Ectodermal cell (in vitro differentiated cells): Measurements from ENCODE around the gene MBNL2.

Experiments used
- H3K27ac ChIP-seq: 2 replicates; pipeline ENCODE4 v1.7.0; 2013; ENCODE audit warnings: mild to moderate bottlenecking, low read depth, low read length; ENCODE audit not compliant: insufficient read depth, poor library complexity, severe bottlenecking
- H3K27me3 ChIP-seq: 2 replicates; pipeline ENCODE4 v1.7.0; 2013; ENCODE audit warnings: mild to moderate bottlenecking, low read length; ENCODE audit not compliant: insufficient read depth, control insufficient read depth, poor library complexity, severe bottlenecking
- H3K36me3 ChIP-seq: one replicate; pipeline ENCODE4 v1.7.0; 2013; ENCODE audit warnings: low read length; ENCODE audit not compliant: control insufficient read depth, insufficient read depth
- H3K4me1 ChIP-seq: one replicate; pipeline ENCODE4 v1.7.0; 2013; ENCODE audit warnings: low read length; ENCODE audit not compliant: control insufficient read depth, insufficient read depth
- H3K4me3 ChIP-seq: 2 replicates; pipeline ENCODE4 v1.7.0; 2013; ENCODE audit warnings: low read depth, low read length, control low read depth; ENCODE audit not compliant: insufficient read depth
- H3K9me3 ChIP-seq: 2 replicates; pipeline ENCODE4 v1.7.0; 2013; ENCODE audit warnings: mild to moderate bottlenecking, low read length, moderate library complexity; ENCODE audit not compliant: control insufficient read depth
- WGBS, 2 experiments: methylation state at CpG; one replicate each; pipeline ENCODE4 v1.1.7; 2013; ENCODE audit warnings: missing lambda C conversion rate in 2 of 2; 5-methylcytosine and 5-hydroxymethylcytosine counted together

Gene MBNL2

GRCh38 chr13:97240788-97241734 lies 18.9 kb downstream of the MBNL2 start:
- H3K4me3 ChIP-seq: no peak overlapping the region
- H3K27ac ChIP-seq: no peak overlapping the region
- H3K27me3 ChIP-seq: no peaks in the 10 kb centered on the region
- 86 to 87% methylated on average over 8 of the region's 8 CpGs for WGBS, 2 experiments
- no peaks in the 10 kb centered on the region for H3K9me3 ChIP-seq
- H3K36me3 ChIP-seq: no peaks in the 10 kb centered on the region
- peaks cover 2% of the 10 kb centered on the region for H3K4me1 ChIP-seq

GRCh38 chr13:97241761-97242160 lies 19.6 kb downstream of the MBNL2 start:
- Histone ChIP-seq H3K27ac (no peak overlapping the region), H3K27me3 (no peaks in the 10 kb centered on the region), H3K36me3 (no peaks in the 10 kb centered on the region), H3K4me3 (no peak overlapping the region), H3K4me1 (peaks cover 2% of the 10 kb centered on the region), H3K9me3 (no peaks in the 10 kb centered on the region)
- 96 to 98% methylated on average over 5 of the region's 5 CpGs for WGBS, 2 experiments

- Histone ChIP-seq H3K27ac (no peak overlapping the region), H3K9me3 (no peaks in the 10 kb centered on the region)
Measured at GRCh38 chr13:97242755-97243497, 20.8 kb downstream of the MBNL2 start.

GRCh38 chr13:97243915-97244781 lies 22.0 kb downstream of the MBNL2 start:
- Histone ChIP-seq H3K27me3 (no peaks in the 10 kb centered on the region), H3K4me3 (no peak overlapping the region), H3K27ac (no peak overlapping the region), H3K9me3 (no peaks in the 10 kb centered on the region), H3K4me1 (peaks cover 2% of the 10 kb centered on the region), H3K36me3 (no peaks in the 10 kb centered on the region)
- 88 to 92% methylated on average over 8 of the region's 8 CpGs for WGBS, 2 experiments

More at GRCh38 chr13:97242755-97243497, 20.8 kb downstream of the MBNL2 start:
- H3K4me1 ChIP-seq: peaks cover 2% of the 10 kb centered on the region
- no peaks in the 10 kb centered on the region for H3K36me3 ChIP-seq
- no peak overlapping the region for H3K4me3 ChIP-seq
- no peaks in the 10 kb centered on the region for H3K27me3 ChIP-seq
- WGBS, 2 experiments: 92 to 96% methylated on average over 13 of the region's 13 CpGs

- no peak overlapping the region for H3K27ac ChIP-seq
- no peaks in the 10 kb centered on the region for H3K9me3 ChIP-seq
- H3K4me3 ChIP-seq: no peak overlapping the region
- peaks cover 2% of the 10 kb centered on the region for H3K4me1 ChIP-seq
- H3K36me3 ChIP-seq: no peaks in the 10 kb centered on the region
- H3K27me3 ChIP-seq: no peaks in the 10 kb centered on the region
Measured at GRCh38 chr13:97245011-97245410, 22.9 kb downstream of the MBNL2 start.

GRCh38 chr13:97246596-97247158 lies 24.5 kb downstream of the MBNL2 start:
- Histone ChIP-seq H3K36me3 (no peaks in the 10 kb centered on the region), H3K27me3 (no peaks in the 10 kb centered on the region), H3K4me3 (no peak overlapping the region), H3K4me1 (peaks cover 2% of the 10 kb centered on the region), H3K27ac (no peak overlapping the region), H3K9me3 (no peaks in the 10 kb centered on the region)
- WGBS, 2 experiments: 95 to 96% methylated on average over 5 to 6 of the region's 7 CpGs

- Histone ChIP-seq H3K36me3 (no peaks in the 10 kb centered on the region), H3K27ac (no peak overlapping the region), H3K9me3 (no peaks in the 10 kb centered on the region), H3K27me3 (no peaks in the 10 kb centered on the region), H3K4me1 (peaks cover 2% of the 10 kb centered on the region), H3K4me3 (no peak overlapping the region)
- 97 to 98% methylated on average over 5 of the region's 6 CpGs for WGBS, 2 experiments
Measured at GRCh38 chr13:97248243-97248642, 26.1 kb downstream of the MBNL2 start.

GRCh38 chr13:97249093-97249795 lies 27.1 kb downstream of the MBNL2 start:
- H3K36me3 ChIP-seq: no peaks in the 10 kb centered on the region
- no peaks in the 10 kb centered on the region for H3K27me3 ChIP-seq
- no peak overlapping the region for H3K4me3 ChIP-seq
- H3K4me1 ChIP-seq: no peaks in the 10 kb centered on the region
- no peaks in the 10 kb centered on the region for H3K9me3 ChIP-seq
- 96 to 99% methylated on average over 5 of the region's 5 CpGs for WGBS, 2 experiments
- H3K27ac ChIP-seq: no peak overlapping the region

GRCh38 chr13:97249796-97250495 lies 27.8 kb downstream of the MBNL2 start:
- Histone ChIP-seq H3K4me1 (no peaks in the 10 kb centered on the region), H3K27ac (no peak overlapping the region)
- 71 to 76% methylated on average over 3 of the region's 3 CpGs for WGBS, 2 experiments

More at GRCh38 chr13:97249796-97250495, 27.8 kb downstream of the MBNL2 start:
- H3K27me3 ChIP-seq: no peaks in the 10 kb centered on the region
- no peaks in the 10 kb centered on the region for H3K9me3 ChIP-seq
- H3K4me3 ChIP-seq: no peak overlapping the region
- H3K36me3 ChIP-seq: no peaks in the 10 kb centered on the region
